ENCODE results near the gene MSI2.

DNA sequence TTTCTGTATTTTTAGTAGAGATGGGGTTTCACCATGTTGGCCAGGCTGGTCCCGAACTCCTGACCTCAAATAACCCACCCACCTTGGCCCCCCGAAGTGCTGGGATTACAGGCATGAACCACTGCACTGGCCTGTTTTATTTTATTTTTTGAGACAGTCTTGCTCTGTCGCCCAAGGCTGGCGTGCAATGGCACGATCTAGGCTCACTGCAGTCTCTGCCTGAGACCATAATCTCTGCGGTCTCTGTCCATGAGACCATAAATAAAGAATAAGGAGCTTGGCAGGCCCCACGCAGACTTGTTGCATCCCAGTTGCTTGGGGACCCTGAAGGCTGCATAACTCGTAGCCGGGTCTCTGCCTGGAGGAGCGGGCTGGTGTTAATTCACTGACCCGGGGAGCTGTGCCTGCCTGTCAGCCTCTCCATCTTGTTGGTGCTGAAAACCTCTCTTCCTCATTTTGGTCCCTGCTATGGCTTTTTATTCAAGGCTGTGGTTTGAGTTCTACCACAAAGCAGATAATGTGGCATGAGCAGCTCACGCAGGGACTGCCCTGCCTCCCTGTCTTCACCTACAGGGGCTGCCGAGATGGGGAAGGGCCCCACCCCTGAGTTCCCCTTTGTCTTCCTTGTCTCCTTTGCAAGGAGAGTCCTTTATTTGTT is 82.1 kb downstream of the MSI2 start:
- TF ChIP-seq, protein P1, sequence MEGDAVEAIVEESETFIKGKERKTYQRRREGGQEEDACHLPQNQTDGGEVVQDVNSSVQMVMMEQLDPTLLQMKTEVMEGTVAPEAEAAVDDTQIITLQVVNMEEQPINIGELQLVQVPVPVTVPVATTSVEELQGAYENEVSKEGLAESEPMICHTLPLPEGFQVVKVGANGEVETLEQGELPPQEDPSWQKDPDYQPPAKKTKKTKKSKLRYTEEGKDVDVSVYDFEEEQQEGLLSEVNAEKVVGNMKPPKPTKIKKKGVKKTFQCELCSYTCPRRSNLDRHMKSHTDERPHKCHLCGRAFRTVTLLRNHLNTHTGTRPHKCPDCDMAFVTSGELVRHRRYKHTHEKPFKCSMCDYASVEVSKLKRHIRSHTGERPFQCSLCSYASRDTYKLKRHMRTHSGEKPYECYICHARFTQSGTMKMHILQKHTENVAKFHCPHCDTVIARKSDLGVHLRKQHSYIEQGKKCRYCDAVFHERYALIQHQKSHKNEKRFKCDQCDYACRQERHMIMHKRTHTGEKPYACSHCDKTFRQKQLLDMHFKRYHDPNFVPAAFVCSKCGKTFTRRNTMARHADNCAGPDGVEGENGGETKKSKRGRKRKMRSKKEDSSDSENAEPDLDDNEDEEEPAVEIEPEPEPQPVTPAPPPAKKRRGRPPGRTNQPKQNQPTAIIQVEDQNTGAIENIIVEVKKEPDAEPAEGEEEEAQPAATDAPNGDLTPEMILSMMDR (IDR thresholded peaks at IDR 0.05; ENCODE audit: insufficient read depth, low read depth, low read length) = no peak
- no peak for TF ChIP-seq EZH2 (IDR thresholded peaks at IDR 0.05; ENCODE audit: insufficient read depth, low read length)
